ENCODE results near the gene CHI3L2. TPM values are rescaled to one million over a fixed set of nuclear protein-coding genes. Genes with fewer than 3 reads are reported as not detected.

The CHI3L2 gene
- total and polyA plus RNA-seq, 3 donors from 2014 or later: 0.55 to 5.0 (median 4.3) TPM

DNA sequence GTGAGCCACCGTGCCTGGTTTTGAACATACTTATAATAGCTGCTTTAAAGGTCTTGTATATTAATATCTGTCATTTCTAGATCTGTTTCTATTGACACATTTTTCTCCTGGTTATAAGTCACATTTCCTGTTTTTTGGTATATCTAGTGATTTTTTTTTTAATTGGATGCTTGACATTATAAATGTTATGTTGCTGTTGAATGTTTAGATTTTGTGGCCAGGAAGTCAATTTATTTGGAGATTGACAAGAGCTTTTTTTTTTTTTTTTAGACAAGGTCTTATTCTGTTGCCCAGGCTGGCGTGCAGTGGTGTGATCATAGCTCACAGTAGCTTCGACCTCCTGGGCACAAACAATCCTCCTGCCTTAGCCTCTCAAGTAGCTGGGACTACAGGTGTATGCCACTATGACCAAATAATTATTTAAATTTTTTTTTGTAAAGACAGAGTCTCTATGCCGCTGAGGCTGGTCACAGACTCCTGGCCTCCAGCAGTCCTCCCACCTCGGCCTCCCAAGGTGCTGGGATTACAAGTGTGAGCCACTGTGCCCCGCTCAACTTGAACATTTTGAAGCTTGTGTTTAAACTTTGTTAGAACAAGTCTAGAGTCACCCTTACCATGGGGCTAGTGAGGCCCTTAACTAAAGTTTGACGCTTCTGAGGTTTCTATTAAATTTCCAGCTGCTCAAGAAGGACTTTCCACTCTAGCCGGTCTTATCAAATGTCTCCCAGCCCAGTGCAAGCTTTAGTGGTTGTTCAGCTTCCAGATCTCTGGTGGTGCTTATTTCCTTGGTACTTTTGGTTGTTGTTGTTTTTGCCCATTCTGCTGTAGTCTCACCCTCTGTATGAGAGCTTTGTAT lies 8.6 kb upstream of the CHI3L2 start:
- no peak overlapping the region for H3K4me3 ChIP-seq
- H3K4me1 ChIP-seq: peaks cover 15% of the 10 kb centered on the region
- H3K36me3 ChIP-seq (ENCODE audit: low read depth, missing control alignments): no peaks in the 10 kb centered on the region
- H3K9me3 ChIP-seq: no peaks in the 10 kb centered on the region
- no peak overlapping the region for H3K27ac ChIP-seq
- no peak for DNase-seq
- intact Hi-C loops (cut with DNase I; ENCODE audit: low total_unique reads): no loop called here
- H3K27me3 ChIP-seq: no peaks in the 10 kb centered on the region
- TF ChIP-seq, protein P1, sequence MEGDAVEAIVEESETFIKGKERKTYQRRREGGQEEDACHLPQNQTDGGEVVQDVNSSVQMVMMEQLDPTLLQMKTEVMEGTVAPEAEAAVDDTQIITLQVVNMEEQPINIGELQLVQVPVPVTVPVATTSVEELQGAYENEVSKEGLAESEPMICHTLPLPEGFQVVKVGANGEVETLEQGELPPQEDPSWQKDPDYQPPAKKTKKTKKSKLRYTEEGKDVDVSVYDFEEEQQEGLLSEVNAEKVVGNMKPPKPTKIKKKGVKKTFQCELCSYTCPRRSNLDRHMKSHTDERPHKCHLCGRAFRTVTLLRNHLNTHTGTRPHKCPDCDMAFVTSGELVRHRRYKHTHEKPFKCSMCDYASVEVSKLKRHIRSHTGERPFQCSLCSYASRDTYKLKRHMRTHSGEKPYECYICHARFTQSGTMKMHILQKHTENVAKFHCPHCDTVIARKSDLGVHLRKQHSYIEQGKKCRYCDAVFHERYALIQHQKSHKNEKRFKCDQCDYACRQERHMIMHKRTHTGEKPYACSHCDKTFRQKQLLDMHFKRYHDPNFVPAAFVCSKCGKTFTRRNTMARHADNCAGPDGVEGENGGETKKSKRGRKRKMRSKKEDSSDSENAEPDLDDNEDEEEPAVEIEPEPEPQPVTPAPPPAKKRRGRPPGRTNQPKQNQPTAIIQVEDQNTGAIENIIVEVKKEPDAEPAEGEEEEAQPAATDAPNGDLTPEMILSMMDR (IDR thresholded peaks at IDR 0.05): no peak
- TF ChIP-seq POLR2A (IDR thresholded peaks at IDR 0.05): no peak
- WGBS, 2 donors: 88 to 90% methylated on average over 8 of the region's 8 CpGs

DNA sequence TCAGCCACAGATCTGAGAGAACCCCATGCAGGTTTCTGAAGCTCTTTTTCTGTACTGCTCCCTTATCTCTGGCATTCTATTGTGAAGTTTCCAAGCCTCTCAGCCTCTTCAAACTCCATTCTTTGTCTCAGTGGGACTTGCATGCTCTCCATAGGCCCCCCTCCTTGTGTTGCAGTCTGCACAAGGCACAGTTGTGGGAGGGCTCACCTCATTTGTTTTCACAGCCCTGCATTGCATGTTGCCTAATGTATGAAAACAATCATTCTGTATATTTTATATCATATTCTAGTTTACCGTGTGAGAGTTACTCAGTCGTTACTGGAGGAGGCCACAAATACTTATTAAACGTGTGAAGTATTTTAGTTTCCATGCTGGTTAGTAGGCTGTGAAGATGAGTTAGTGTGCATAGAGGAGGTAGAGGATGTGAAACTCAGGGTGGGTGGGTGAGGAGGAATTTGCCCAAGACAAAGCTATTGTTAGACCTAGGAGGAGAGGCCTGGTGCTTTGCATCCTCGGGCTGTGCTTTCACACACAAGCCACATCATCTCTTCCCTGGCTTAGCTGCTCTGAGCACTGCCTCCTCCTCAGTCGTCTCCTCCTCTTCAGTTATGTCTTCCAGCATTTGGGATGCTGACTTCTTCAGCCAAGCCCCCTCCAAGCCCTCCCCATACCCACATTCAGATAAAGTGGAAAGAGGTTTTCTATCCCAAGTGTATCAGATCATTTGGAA lies 7.8 kb upstream of the CHI3L2 start:
- TF ChIP-seq, protein P1 (IDR thresholded peaks at IDR 0.05): no peak
- no peak for TF ChIP-seq POLR2A (IDR thresholded peaks at IDR 0.05)
- intact Hi-C loops (cut with DNase I; ENCODE audit: low total_unique reads): loop anchor here (5.0 kb wide), 1 partner anchor 183 kb away; no protein-coding TSS in a partner anchor
- Histone ChIP-seq H3K9me3 (no peaks in the 10 kb centered on the region), H3K27ac (no peak overlapping the region), H3K4me3 (no peak overlapping the region), H3K36me3 (ENCODE audit: low read depth, missing control alignments) (no peaks in the 10 kb centered on the region), H3K4me1 (peaks cover 15% of the 10 kb centered on the region), H3K27me3 (no peaks in the 10 kb centered on the region)
- no peak for DNase-seq
- WGBS, 2 donors: 68 to 72% methylated on average over 5 of the region's 5 CpGs

DNA sequence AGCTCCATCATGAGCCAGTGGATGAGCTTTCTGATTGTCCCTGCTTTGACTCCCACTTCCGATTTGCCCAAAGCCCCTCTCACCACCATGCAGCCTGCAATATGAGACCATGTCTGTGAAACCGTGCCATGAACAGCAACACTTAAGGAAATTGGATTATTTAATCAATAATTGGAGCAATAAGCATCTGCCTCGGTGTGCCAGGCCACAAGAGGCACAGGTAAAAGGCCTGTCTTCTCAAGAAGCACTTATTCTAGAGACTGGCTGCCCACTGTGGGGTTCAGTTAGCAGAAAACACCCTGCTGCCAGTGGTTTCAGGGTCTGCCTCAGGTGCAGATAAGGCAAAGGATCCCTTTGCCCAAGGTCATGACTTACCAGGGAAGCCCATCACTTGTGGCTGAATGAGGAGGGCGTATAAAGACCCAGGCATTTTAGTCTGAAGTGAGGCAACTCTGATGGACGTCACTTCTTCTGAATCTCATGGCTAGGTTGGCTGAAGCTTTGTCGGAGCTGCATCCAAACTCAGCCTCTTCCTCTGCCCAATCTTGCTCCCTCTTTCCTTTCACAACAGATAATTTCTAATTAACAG lies 7.1 kb upstream of the CHI3L2 start:
- Histone ChIP-seq H3K4me3 (no peak overlapping the region), H3K36me3 (ENCODE audit: low read depth, missing control alignments) (no peaks in the 10 kb centered on the region), H3K27me3 (no peaks in the 10 kb centered on the region), H3K9me3 (no peaks in the 10 kb centered on the region), H3K4me1 (peaks cover 15% of the 10 kb centered on the region), H3K27ac (no peak overlapping the region)
- intact Hi-C loops (cut with DNase I; ENCODE audit: low total_unique reads): loop anchor here (5.0 kb wide), 1 partner anchor 182 kb away; no protein-coding TSS in a partner anchor
- WGBS, 2 donors: 89 to 92% methylated on average over 6 of the region's 6 CpGs
- DNase-seq: no peak
- TF ChIP-seq POLR2A (IDR thresholded peaks at IDR 0.05): no peak
- TF ChIP-seq, protein P1 (IDR thresholded peaks at IDR 0.05): no peak

DNA sequence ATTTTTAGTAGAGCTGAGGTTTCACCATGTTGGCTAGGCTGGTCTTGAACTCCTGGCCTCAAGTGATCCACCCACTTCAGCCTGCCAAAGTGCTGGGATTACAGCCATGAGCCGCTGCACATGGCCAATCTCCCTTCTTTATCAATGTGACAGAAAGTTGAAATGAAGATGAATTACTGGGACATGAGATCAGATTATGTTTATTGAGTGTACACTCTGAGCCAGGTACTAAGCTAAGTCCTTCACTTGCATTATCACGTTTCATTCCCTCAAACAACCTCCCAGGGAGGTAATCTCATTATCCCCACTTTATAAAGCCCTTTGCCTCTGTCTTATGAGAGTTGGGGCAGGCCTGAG lies 6.3 kb upstream of the CHI3L2 start:
- Histone ChIP-seq H3K27me3 (no peaks in the 10 kb centered on the region), H3K27ac (no peak overlapping the region), H3K4me1 (peaks cover 15% of the 10 kb centered on the region), H3K36me3 (ENCODE audit: low read depth, missing control alignments) (no peaks in the 10 kb centered on the region), H3K9me3 (no peaks in the 10 kb centered on the region), H3K4me3 (no peak overlapping the region)
- DNase-seq: no peak
- intact Hi-C loops (cut with DNase I; ENCODE audit: low total_unique reads): loop anchor here (5.0 kb wide), 1 partner anchor 181 kb away; no protein-coding TSS in a partner anchor
- TF ChIP-seq, protein P1 (IDR thresholded peaks at IDR 0.05): no peak
- TF ChIP-seq POLR2A (IDR thresholded peaks at IDR 0.05): no peak
- WGBS, 2 donors: 52 to 54% methylated on average over 2 of the region's 2 CpGs
